ENCODE results near the gene SMIM7. TPM values are rescaled to one million over a fixed set of nuclear protein-coding genes. Genes with fewer than 3 reads are reported as not detected.
"Not testable (repeated sequence)": the region's sequence is repeated elsewhere in the genome, so short reads cannot be mapped to it uniquely, and the experiment has no call there.

SMIM7 gene
- total RNA-seq, 1 donor from 2014 or later, result 75.1 TPM

GRCh38 chr19:16655727-16656126 is 4.2 kb downstream of the SMIM7 start:
- Histone ChIP-seq H3K27ac (no peak overlapping the region), H3K27me3 (no peaks in the 10 kb centered on the region), H3K4me1 (peaks cover 33% of the 10 kb centered on the region), H3K4me3 (no peak overlapping the region), H3K36me3 (peaks cover 0 to 56% of the 10 kb centered on the region in 2 donors), H3K9me3 (no peaks in the 10 kb centered on the region)
- no peak for TF ChIP-seq POLR2AphosphoS5 (IDR thresholded peaks at IDR 0.05; ENCODE audit: insufficient read depth in 1 of 2, low read depth in 1 of 2)
- TF ChIP-seq POLR2A (IDR thresholded peaks at IDR 0.05), result no peak
- no peak for TF ChIP-seq CTCF (IDR thresholded peaks at IDR 0.05)
- DNase-seq (ENCODE audit: extremely low spot score in 2 of 2), result no peak
- intact Hi-C loops (cut with DNase I), result loop anchor here (5.0 kb wide), 1 partner anchor 83 kb away; the partner anchor contains the start of gene SLC35E1

- H3K27ac ChIP-seq, result no peak overlapping the region
- H3K4me3 ChIP-seq, result no peak overlapping the region
- intact Hi-C loops (cut with DNase I), result loop anchor here (5.0 kb wide), 1 partner anchor 82 kb away; the partner anchor contains the start of gene SLC35E1
- H3K9me3 ChIP-seq, result no peaks in the 10 kb centered on the region
- H3K27me3 ChIP-seq, result no peaks in the 10 kb centered on the region
- H3K36me3 ChIP-seq, result peaks cover 0 to 57% of the 10 kb centered on the region in 2 donors
- peaks cover 33% of the 10 kb centered on the region for H3K4me1 ChIP-seq
- no peak for DNase-seq (ENCODE audit: extremely low spot score in 2 of 2)
- TF ChIP-seq POLR2AphosphoS5 (IDR thresholded peaks at IDR 0.05; ENCODE audit: insufficient read depth in 1 of 2, low read depth in 1 of 2), result peak in 1 of 2 donors; percentile 12
- no peak for TF ChIP-seq POLR2A (IDR thresholded peaks at IDR 0.05)
- no peak for TF ChIP-seq CTCF (IDR thresholded peaks at IDR 0.05)
Measured at GRCh38 chr19:16654627-16655026, 5.3 kb downstream of the SMIM7 start.

- Histone ChIP-seq H3K27me3 (no peaks in the 10 kb centered on the region), H3K27ac (no peak overlapping the region), H3K9me3 (no peaks in the 10 kb centered on the region), H3K4me3 (no peak overlapping the region), H3K36me3 (peaks cover 0 to 57% of the 10 kb centered on the region in 2 donors), H3K4me1 (peaks cover 29% of the 10 kb centered on the region)
- DNase-seq (ENCODE audit: extremely low spot score in 2 of 2), result no peak
- intact Hi-C loops (cut with DNase I), result no loop called here
- TF ChIP-seq POLR2AphosphoS5 (IDR thresholded peaks at IDR 0.05; ENCODE audit: insufficient read depth in 1 of 2, low read depth in 1 of 2) (no peak), CTCF (IDR thresholded peaks at IDR 0.05) (no peak), POLR2A (IDR thresholded peaks at IDR 0.05) (no peak)
Measured at GRCh38 chr19:16654140-16654539, 5.8 kb downstream of the SMIM7 start.

GRCh38 chr19:16652854-16653253 is 7.1 kb downstream of the SMIM7 start:
- intact Hi-C loops (cut with DNase I), result no loop called here
- H3K9me3 ChIP-seq, result no peaks in the 10 kb centered on the region
- H3K27me3 ChIP-seq, result no peaks in the 10 kb centered on the region
- H3K36me3 ChIP-seq, result peaks cover 0 to 57% of the 10 kb centered on the region in 2 donors
- no peak for DNase-seq (ENCODE audit: extremely low spot score in 2 of 2)
- no peak overlapping the region for H3K4me3 ChIP-seq
- peaks cover 16% of the 10 kb centered on the region for H3K4me1 ChIP-seq
- TF ChIP-seq POLR2AphosphoS5 (IDR thresholded peaks at IDR 0.05; ENCODE audit: insufficient read depth in 1 of 2, low read depth in 1 of 2) (no peak), POLR2A (IDR thresholded peaks at IDR 0.05) (no peak), CTCF (IDR thresholded peaks at IDR 0.05) (no peak)
- no peak overlapping the region for H3K27ac ChIP-seq

GRCh38 chr19:16651421-16652188 is 8.3 kb downstream of the SMIM7 start:
- H3K27me3 ChIP-seq; H3K4me1 ChIP-seq; intact Hi-C loops (cut with DNase I); H3K4me3 ChIP-seq; H3K9me3 ChIP-seq; DNase-seq (ENCODE audit: extremely low spot score in 2 of 2); H3K27ac ChIP-seq: not testable (repeated sequence)
- H3K36me3 ChIP-seq, result peaks cover 0 to 62% of the 10 kb centered on the region in 2 donors

All from vagina (tissue), 2 donors.